Prostate gland (tissue), 2 donors: Measurements from ENCODE around the gene COLEC12.

Experiments
- POLR2AphosphoS5 ChIP-seq: sonication (generic); formaldehyde crosslinking; IDR thresholded peaks from one replicate; pipeline ENCODE4 v1.6.1; 2017; ENCODE audit warnings: antibody characterized with exemption
- TF ChIP-seq, protein P1 (sequence below), 4 experiments: fragments of 200-600 bp in 2 of 4; fragments of 450-650 bp in 2 of 4; sonication (generic) in 2 of 4; IDR thresholded peaks; 1 replicate in 3 of 4; 2 replicates in 1 of 4; pipeline ENCODE4 v1.5.1; 2016 to 2019; ENCODE audit warnings: antibody characterized with exemption in 4 of 4, mild to moderate bottlenecking in 2 of 4, moderate library complexity in 2 of 4

DNA sequence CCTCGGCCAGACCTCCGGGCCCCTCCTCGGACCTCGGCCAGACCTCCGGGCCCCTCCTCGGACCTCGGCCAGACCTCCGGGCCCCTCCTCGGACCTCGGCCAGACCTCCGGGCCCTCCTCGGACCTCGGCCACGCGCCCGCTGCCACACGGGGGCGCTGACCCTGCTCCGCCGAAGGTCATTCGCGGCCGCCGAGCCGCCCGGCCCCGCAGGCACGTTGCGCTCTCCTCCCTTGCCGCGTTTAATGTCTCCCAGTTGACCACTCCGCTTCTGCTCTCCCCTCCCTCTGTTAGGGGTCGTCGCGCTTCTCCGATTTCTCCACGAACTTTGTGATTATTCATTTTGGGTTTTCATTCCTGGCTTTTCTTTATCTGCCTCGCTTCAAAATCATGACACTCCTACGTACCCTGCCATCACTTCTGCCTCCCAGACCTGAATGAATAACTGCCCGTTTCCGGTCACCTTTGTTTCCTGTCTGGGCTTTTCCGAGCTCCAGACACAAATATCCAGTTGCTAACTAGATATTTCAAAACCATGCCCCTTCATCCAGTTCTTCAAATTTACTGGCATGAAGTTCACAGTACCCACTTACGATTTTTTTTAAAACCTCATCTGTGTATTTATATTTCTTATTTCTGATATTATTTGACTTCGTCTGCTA lies 14.8 kb upstream of the COLEC12 start:
- TF ChIP-seq, protein P1, sequence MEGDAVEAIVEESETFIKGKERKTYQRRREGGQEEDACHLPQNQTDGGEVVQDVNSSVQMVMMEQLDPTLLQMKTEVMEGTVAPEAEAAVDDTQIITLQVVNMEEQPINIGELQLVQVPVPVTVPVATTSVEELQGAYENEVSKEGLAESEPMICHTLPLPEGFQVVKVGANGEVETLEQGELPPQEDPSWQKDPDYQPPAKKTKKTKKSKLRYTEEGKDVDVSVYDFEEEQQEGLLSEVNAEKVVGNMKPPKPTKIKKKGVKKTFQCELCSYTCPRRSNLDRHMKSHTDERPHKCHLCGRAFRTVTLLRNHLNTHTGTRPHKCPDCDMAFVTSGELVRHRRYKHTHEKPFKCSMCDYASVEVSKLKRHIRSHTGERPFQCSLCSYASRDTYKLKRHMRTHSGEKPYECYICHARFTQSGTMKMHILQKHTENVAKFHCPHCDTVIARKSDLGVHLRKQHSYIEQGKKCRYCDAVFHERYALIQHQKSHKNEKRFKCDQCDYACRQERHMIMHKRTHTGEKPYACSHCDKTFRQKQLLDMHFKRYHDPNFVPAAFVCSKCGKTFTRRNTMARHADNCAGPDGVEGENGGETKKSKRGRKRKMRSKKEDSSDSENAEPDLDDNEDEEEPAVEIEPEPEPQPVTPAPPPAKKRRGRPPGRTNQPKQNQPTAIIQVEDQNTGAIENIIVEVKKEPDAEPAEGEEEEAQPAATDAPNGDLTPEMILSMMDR (IDR thresholded peaks at IDR 0.05): no peak
- TF ChIP-seq POLR2AphosphoS5: no peak
